Measurements from ENCODE around the gene ST3GAL5. TPM values are rescaled to one million over a fixed set of nuclear protein-coding genes. Genes with fewer than 3 reads are reported as not detected.
"Not testable (repeated sequence)": the region's sequence is repeated elsewhere in the genome, so short reads cannot be mapped to it uniquely, and the experiment has no call there.

The ST3GAL5 gene
- 13.5 TPM for polyA plus RNA-seq (2012; ENCODE audit: insufficient read depth, insufficient read length)

GRCh38 chr2:85888684-85889626 lies at the start of gene ST3GAL5:
Gene ST3GAL5 (minus strand): TSS chr2:85888990. CDS start chr2:85888905, 85 bp downstream.
- peak within 1 kb of the TSS; percentile 90 for H3K4me3 ChIP-seq (ENCODE audit: low read length)
- DNase-seq (ENCODE audit: low read depth, low spot score), result peak; percentile 75

- DNase-seq (ENCODE audit: low read depth, low spot score), result no peak
- no peak overlapping the region for H3K4me3 ChIP-seq (ENCODE audit: low read length)
Observed at GRCh38 chr2:85938456-85938855, 49.7 kb upstream of the ST3GAL5 start.

- DNase-seq (ENCODE audit: low read depth, low spot score), result no peak
- no peak overlapping the region for H3K4me3 ChIP-seq (ENCODE audit: low read length)
Observed at GRCh38 chr2:85937069-85937439, 48.3 kb upstream of the ST3GAL5 start.

GRCh38 chr2:85936421-85937068 lies 47.8 kb upstream of the ST3GAL5 start:
- no peak overlapping the region for H3K4me3 ChIP-seq (ENCODE audit: low read length)
- no peak for DNase-seq (ENCODE audit: low read depth, low spot score)

- no peak for DNase-seq (ENCODE audit: low read depth, low spot score)
- no peak overlapping the region for H3K4me3 ChIP-seq (ENCODE audit: low read length)
Observed at GRCh38 chr2:85935746-85936208, 47.0 kb upstream of the ST3GAL5 start.

GRCh38 chr2:85935170-85935745 lies 46.5 kb upstream of the ST3GAL5 start:
- no peak for DNase-seq (ENCODE audit: low read depth, low spot score)
- no peak overlapping the region for H3K4me3 ChIP-seq (ENCODE audit: low read length)

- DNase-seq (ENCODE audit: low read depth, low spot score), result peak; percentile 37
- H3K4me3 ChIP-seq (ENCODE audit: low read length), result no peak overlapping the region
Observed at GRCh38 chr2:85933753-85934594, 45.2 kb upstream of the ST3GAL5 start.

- H3K4me3 ChIP-seq (ENCODE audit: low read length); DNase-seq (ENCODE audit: low read depth, low spot score): not testable (repeated sequence)
Observed at GRCh38 chr2:85931151-85931550, 42.4 kb upstream of the ST3GAL5 start.

GRCh38 chr2:85930129-85931124 lies 41.6 kb upstream of the ST3GAL5 start:
- DNase-seq (ENCODE audit: low read depth, low spot score), result no peak
- H3K4me3 ChIP-seq (ENCODE audit: low read length), result no peak overlapping the region

GRCh38 chr2:85929096-85930050 lies 40.6 kb upstream of the ST3GAL5 start:
- no peak for DNase-seq (ENCODE audit: low read depth, low spot score)
- no peak overlapping the region for H3K4me3 ChIP-seq (ENCODE audit: low read length)

- H3K4me3 ChIP-seq (ENCODE audit: low read length), result no peak overlapping the region
- no peak for DNase-seq (ENCODE audit: low read depth, low spot score)
Observed at GRCh38 chr2:85926931-85927661, 38.3 kb upstream of the ST3GAL5 start.

GRCh38 chr2:85926526-85926925 lies 37.7 kb upstream of the ST3GAL5 start:
- no peak for DNase-seq (ENCODE audit: low read depth, low spot score)
- no peak overlapping the region for H3K4me3 ChIP-seq (ENCODE audit: low read length)

GRCh38 chr2:85925216-85925671 lies 36.5 kb upstream of the ST3GAL5 start:
- DNase-seq (ENCODE audit: low read depth, low spot score), result no peak
- no peak overlapping the region for H3K4me3 ChIP-seq (ENCODE audit: low read length)

GRCh38 chr2:85924522-85924921 lies 35.7 kb upstream of the ST3GAL5 start:
- DNase-seq (ENCODE audit: low read depth, low spot score), result no peak

GRCh38 chr2:85922199-85922598 lies 33.4 kb upstream of the ST3GAL5 start:
- DNase-seq (ENCODE audit: low read depth, low spot score), result no peak
- no peak overlapping the region for H3K4me3 ChIP-seq (ENCODE audit: low read length)

More at GRCh38 chr2:85924522-85924921, 35.7 kb upstream of the ST3GAL5 start:
- no peak overlapping the region for H3K4me3 ChIP-seq (ENCODE audit: low read length)

- DNase-seq (ENCODE audit: low read depth, low spot score), result peak; percentile 28
- no peak overlapping the region for H3K4me3 ChIP-seq (ENCODE audit: low read length)
Observed at GRCh38 chr2:85921659-85922058, 32.9 kb upstream of the ST3GAL5 start.
